Measurements from ENCODE around the gene MRPL2. TPM values are rescaled to one million over a fixed set of nuclear protein-coding genes. Genes with fewer than 3 reads are reported as not detected.

MRPL2 gene
- total and polyA plus RNA-seq, 2 of the 8 experiments (the other 6 are each of a cell fraction or from before 2014, with no cell fraction given): 58.7 to 99.9 TPM

DNA sequence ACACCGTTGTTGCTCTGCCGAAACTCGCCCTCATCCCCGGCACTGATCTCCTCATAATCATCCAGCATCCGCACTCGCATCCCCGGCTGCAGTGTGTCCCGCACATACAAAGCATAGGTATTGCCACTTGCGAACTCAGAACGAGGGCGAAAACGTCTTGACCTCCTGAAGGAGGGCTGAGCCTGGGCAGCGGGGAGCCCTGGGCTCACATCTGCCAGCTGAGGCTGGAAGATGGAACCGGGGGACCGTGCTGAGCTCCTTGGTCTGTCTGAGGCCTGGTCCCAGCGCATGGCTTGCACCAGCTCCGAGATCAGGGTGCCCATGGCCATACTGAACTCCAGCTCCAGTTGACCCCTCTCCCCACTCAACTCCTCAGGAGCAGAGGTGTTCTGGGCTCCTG, 8.3 kb downstream of the MRPL2 start:
- Histone ChIP-seq H4K5ac (ENCODE audit: insufficient read length, low read depth, low read length) (no peak overlapping the region), H4K91ac (replicated peaks; ENCODE audit: insufficient read length, low read length) (no peak overlapping the region), H3K79me1 (ENCODE audit: low read depth, low read length) (peaks cover 5% of the 10 kb centered on the region), H3K23ac (ENCODE audit: insufficient read length) (no peak overlapping the region), H3K23me2 (ENCODE audit: low read depth, low read length) (peaks cover 7% of the 10 kb centered on the region), H3K4me1 (replicated peaks in 1 of 4; ENCODE audit: control insufficient read depth in 3 of 4, insufficient read depth in 4 of 4, low read length in 3 of 4) (peaks cover 0 to 10% (median 5%) of the 10 kb centered on the region in 4 experiments; a peak in 4 of 7 replicates), H3K4me3 (ENCODE audit: extremely low read depth in 1 of 4, insufficient read depth in 2 of 4, low read depth in 3 of 4, low read length in 4 of 4) (no peak overlapping the region), H3K18ac (ENCODE audit: extremely low read depth, low read length) (no peak overlapping the region), H3K9ac (replicated peaks in 1 of 4; ENCODE audit: extremely low read depth in 1 of 4, low read depth in 3 of 4, low read length in 3 of 4) (no peak overlapping the region), H4K8ac (ENCODE audit: extremely low read depth, insufficient read depth, low read length) (no peak overlapping the region), H2BK20ac (ENCODE audit: low read length) (no peak overlapping the region), H2AK5ac (ENCODE audit: low read depth, low read length) (no peak overlapping the region), H2BK5ac (ENCODE audit: low read depth, low read length) (no peak overlapping the region), H3K27me3 (replicated peaks in 1 of 4; ENCODE audit: control insufficient read depth in 3 of 4, extremely low read depth in 1 of 4, insufficient read depth in 3 of 4, low read length in 3 of 4) (no peaks in the 10 kb centered on the region), H2BK12ac (ENCODE audit: low read depth, low read length) (no peak overlapping the region), H3K79me2 (ENCODE audit: control insufficient read depth in 1 of 2, insufficient read depth in 2 of 2, low read length in 2 of 2) (no peaks in the 10 kb centered on the region), H3K56ac (replicated peaks; ENCODE audit: insufficient read length, low read depth, low read length) (no peak overlapping the region), H2AFZ (ENCODE audit: low read length) (no peak overlapping the region), H3K4ac (replicated peaks; ENCODE audit: insufficient read length, low read depth, low read length) (no peak overlapping the region), H3K9me3 (ENCODE audit: insufficient read depth in 2 of 2, low read depth in 1 of 2, low read length in 1 of 2) (no peaks in the 10 kb centered on the region), H3K27ac (ENCODE audit: low read depth, low read length) (no peak overlapping the region), H3K36me3 (ENCODE audit: control insufficient read depth in 2 of 4, insufficient read depth in 4 of 4, low read length in 3 of 4) (peaks cover 5 to 34% (median 15%) of the 10 kb centered on the region in 4 experiments; a peak in 7 of 8 replicates), H2BK15ac (ENCODE audit: low read length) (no peak overlapping the region), H2BK120ac (replicated peaks; ENCODE audit: low read depth, low read length) (no peak overlapping the region), H3K4me2 (ENCODE audit: insufficient read depth in 1 of 2, low read depth in 2 of 2, low read length in 2 of 2) (no peak overlapping the region), H4K20me1 (replicated peaks in 1 of 2; ENCODE audit: control insufficient read depth in 1 of 2, insufficient read depth in 2 of 2, low read length in 2 of 2) (peaks cover 3 to 4% of the 10 kb centered on the region in 2 experiments), H3K14ac (ENCODE audit: insufficient read length) (no peak overlapping the region)
- FAIRE-seq (no peak), DNase-seq (ENCODE audit: low read depth in 1 of 2, low spot score in 2 of 2) (no peak)
- TF ChIP-seq BCL11A (IDR thresholded peaks at IDR 0.05; ENCODE audit: low read depth in 2 of 2, low read length in 2 of 2): no peak
- no peak for TF ChIP-seq POLR2AphosphoS5 (IDR thresholded peaks at IDR 0.05; ENCODE audit: low read depth, low read length)
- no peak for TF ChIP-seq CBX8 (IDR thresholded peaks at IDR 0.05; ENCODE audit: borderline replicate concordance, low read depth, low read length)
- no peak for TF ChIP-seq EGR1 (IDR thresholded peaks at IDR 0.05; ENCODE audit: borderline replicate concordance, low read depth, low read length)
- CTCF ChIA-PET (ENCODE audit: partially characterized antibody): interaction anchor here (0.8 to 1.8 kb wide), 5 partner anchors 10 to 79 kb away, joined by 3 to 6 read pairs (median 5); no protein-coding TSS in a partner anchor
- 92% methylated on average over 16 of the region's 17 CpGs; no CpG with 5 or more reads in 1 of the 2 experiments for WGBS, 2 experiments (ENCODE audit: extremely low coverage in 1 of 2, insufficient coverage in 1 of 2, insufficient read length in 1 of 2, insufficient replicate concordance in 2 of 2, low coverage in 1 of 2, low lambda C conversion rate in 2 of 2, missing lambda C conversion rate in 1 of 2)
- POLR2A ChIA-PET (ENCODE audit: partially characterized antibody): interaction anchor here (1.3 to 29.7 kb wide), 4 partner anchors 9 to 39 kb away, joined by 3 to 584 read pairs (median 10); partner anchors contain the start of genes KLC4, KLHDC3, MEA1 and MRPL2
